ENCODE measurements around the gene ATG3.

GRCh38 chr3:112598731-112599130 lies 37.0 kb upstream of the ATG3 start:
- TF ChIP-seq TEAD1 (CRISPR knock-in tag; IDR thresholded peaks at IDR 0.05), result no peak
- TF ChIP-seq ZNF282 (CRISPR knock-in tag; IDR thresholded peaks at IDR 0.05), result no peak
- TF ChIP-seq POU5F1 (IDR thresholded peaks at IDR 0.05; ENCODE audit: borderline replicate concordance, low read depth, low read length, partially characterized antibody), result no peak
- TF ChIP-seq, protein P1, sequence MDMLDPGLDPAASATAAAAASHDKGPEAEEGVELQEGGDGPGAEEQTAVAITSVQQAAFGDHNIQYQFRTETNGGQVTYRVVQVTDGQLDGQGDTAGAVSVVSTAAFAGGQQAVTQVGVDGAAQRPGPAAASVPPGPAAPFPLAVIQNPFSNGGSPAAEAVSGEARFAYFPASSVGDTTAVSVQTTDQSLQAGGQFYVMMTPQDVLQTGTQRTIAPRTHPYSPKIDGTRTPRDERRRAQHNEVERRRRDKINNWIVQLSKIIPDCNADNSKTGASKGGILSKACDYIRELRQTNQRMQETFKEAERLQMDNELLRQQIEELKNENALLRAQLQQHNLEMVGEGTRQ (CRISPR knock-in tag; IDR thresholded peaks at IDR 0.05), result no peak
- no peak for TF ChIP-seq TEAD2 (tag; IDR thresholded peaks at IDR 0.05)
- TF ChIP-seq POLR2A (conservative IDR thresholded peaks at IDR 0.05), result no peak
- TF ChIP-seq BRD4 (IDR thresholded peaks at IDR 0.05), result no peak
- no peak for TF ChIP-seq NR2C2 (CRISPR knock-in tag; IDR thresholded peaks at IDR 0.05)
- TF ChIP-seq NR2C2 (tag; IDR thresholded peaks at IDR 0.05), result no peak
- TF ChIP-seq ZSCAN29 (IDR thresholded peaks at IDR 0.05), result no peak
- no peak for TF ChIP-seq FOS (IDR thresholded peaks at IDR 0.05; ENCODE audit: extremely low read depth, insufficient read length)
- TF ChIP-seq CEBPB (tag; IDR thresholded peaks at IDR 0.05), result no peak
- no peak for TF ChIP-seq POLR2AphosphoS5 (IDR thresholded peaks at IDR 0.05; ENCODE audit: control insufficient read depth, insufficient read depth, low read depth, low read length)
- TF ChIP-seq SPI1 (IDR thresholded peaks at IDR 0.05; ENCODE audit: borderline replicate concordance, low read depth, low read length), result no peak
